ENCODE data around the gene RRP15. TPM values are rescaled to one million over a fixed set of nuclear protein-coding genes. Genes with fewer than 3 reads are reported as not detected.
"Not testable (repeated sequence)": the region's sequence is repeated elsewhere in the genome, so short reads cannot be mapped to it uniquely, and the experiment has no call there.

Gene RRP15
- total RNA-seq, 1 donor from 2014 or later, result 1.9 TPM

GRCh38 chr1:218315638-218316037, 30.5 kb downstream of the RRP15 start:
- DNase-seq (ENCODE audit: low spot score in 2 of 2), result no peak
- Histone ChIP-seq H3K4me1 (no peaks in the 10 kb centered on the region), H3K27me3 (no peaks in the 10 kb centered on the region)

GRCh38 chr1:218317061-218317460, 32.0 kb downstream of the RRP15 start:
- Histone ChIP-seq H3K4me3 (no peak overlapping the region), H3K9me3 (no peaks in the 10 kb centered on the region), H3K27ac (no peak overlapping the region), H3K27me3 (no peaks in the 10 kb centered on the region), H3K36me3 (peaks cover 0 to 4% of the 10 kb centered on the region in 2 donors), H3K4me1 (no peaks in the 10 kb centered on the region)
- DNase-seq (ENCODE audit: low spot score in 2 of 2), result no peak
- TF ChIP-seq CTCF (IDR thresholded peaks at IDR 0.05), result no peak
- intact Hi-C loops (cut with DNase I), result no loop called here

More at GRCh38 chr1:218315638-218316037, 30.5 kb downstream of the RRP15 start:
- TF ChIP-seq CTCF (IDR thresholded peaks at IDR 0.05), result no peak
- H3K9me3 ChIP-seq, result no peaks in the 10 kb centered on the region
- H3K4me3 ChIP-seq, result no peak overlapping the region
- H3K27ac ChIP-seq, result no peak overlapping the region
- intact Hi-C loops (cut with DNase I), result no loop called here
- H3K36me3 ChIP-seq, result peaks cover 0 to 4% of the 10 kb centered on the region in 2 donors

- DNase-seq (ENCODE audit: low spot score in 2 of 2); H3K27me3 ChIP-seq; H3K4me1 ChIP-seq; H3K9me3 ChIP-seq; H3K27ac ChIP-seq; intact Hi-C loops (cut with DNase I); H3K4me3 ChIP-seq: not testable (repeated sequence)
- peaks cover 15 to 20% of the 10 kb centered on the region in 2 donors for H3K36me3 ChIP-seq
Measured at GRCh38 chr1:218320182-218320581, 35.1 kb downstream of the RRP15 start.

- intact Hi-C loops (cut with DNase I), result no loop called here
Measured at GRCh38 chr1:218322762-218323161, 37.7 kb downstream of the RRP15 start.

GRCh38 chr1:218323568-218324225, 38.6 kb downstream of the RRP15 start:
- intact Hi-C loops (cut with DNase I), result no loop called here
- no peak overlapping the region for H3K27ac ChIP-seq
- H3K27me3 ChIP-seq, result no peaks in the 10 kb centered on the region
- DNase-seq (ENCODE audit: low spot score in 2 of 2), result no peak
- H3K4me3 ChIP-seq, result no peak overlapping the region
- H3K4me1 ChIP-seq, result no peaks in the 10 kb centered on the region
- TF ChIP-seq CTCF (IDR thresholded peaks at IDR 0.05), result no peak
- H3K9me3 ChIP-seq, result no peaks in the 10 kb centered on the region
- H3K36me3 ChIP-seq, result peaks cover 15 to 19% of the 10 kb centered on the region in 2 donors

More at GRCh38 chr1:218322762-218323161, 37.7 kb downstream of the RRP15 start:
- Histone ChIP-seq H3K4me3 (no peak overlapping the region), H3K27ac (no peak overlapping the region), H3K9me3 (no peaks in the 10 kb centered on the region), H3K36me3 (peaks cover 15 to 20% of the 10 kb centered on the region in 2 donors), H3K4me1 (no peaks in the 10 kb centered on the region), H3K27me3 (no peaks in the 10 kb centered on the region)
- DNase-seq (ENCODE audit: low spot score in 2 of 2), result no peak
- TF ChIP-seq CTCF (IDR thresholded peaks at IDR 0.05), result no peak

- no peak overlapping the region for H3K4me3 ChIP-seq
- peaks cover 15 to 16% of the 10 kb centered on the region in 2 donors for H3K36me3 ChIP-seq
- no peak for TF ChIP-seq CTCF (IDR thresholded peaks at IDR 0.05)
- no peaks in the 10 kb centered on the region for H3K9me3 ChIP-seq
- no peak for DNase-seq (ENCODE audit: low spot score in 2 of 2)
- intact Hi-C loops (cut with DNase I), result no loop called here
- H3K27ac ChIP-seq, result no peak overlapping the region
- H3K27me3 ChIP-seq, result no peaks in the 10 kb centered on the region
- H3K4me1 ChIP-seq, result no peaks in the 10 kb centered on the region
Measured at GRCh38 chr1:218324226-218324580, 39.1 kb downstream of the RRP15 start.
